GM21737 (cell line): ENCODE data around the gene RGS19.
"Not testable (repeated sequence)": the region's sequence is repeated elsewhere in the genome, so short reads cannot be mapped to it uniquely, and the experiment has no call there.

Experiments used
- ATAC-seq: cut with Tn5 transposase; IDR thresholded peaks from one replicate; pipeline ENCODE4 v1.9.1; 2021; ENCODE audit warnings: mild to moderate bottlenecking, moderate library complexity; ENCODE audit not compliant: unreplicated experiment

The RGS19 gene

GRCh38 chr20:64079273-64080012, at the start of gene RGS19:
RGS19 (minus strand) TSS chr20:64079518; CDS start chr20:64076886, 2,632 bp downstream.
- peak; percentile 37 for ATAC-seq

- not testable (repeated sequence) for ATAC-seq
Observed at GRCh38 chr20:64123517-64123916, 44.2 kb upstream of the RGS19 start.

GRCh38 chr20:64122927-64123326, 43.6 kb upstream of the RGS19 start:
- ATAC-seq = not testable (repeated sequence)

- ATAC-seq = no peak
Observed at GRCh38 chr20:64121586-64121985, 42.3 kb upstream of the RGS19 start.

GRCh38 chr20:64119681-64120341, 40.5 kb upstream of the RGS19 start:
- peak; percentile 32 for ATAC-seq

- no peak for ATAC-seq
Observed at GRCh38 chr20:64119301-64119680, 40.0 kb upstream of the RGS19 start.

GRCh38 chr20:64117432-64117777, 38.1 kb upstream of the RGS19 start:
- not testable (repeated sequence) for ATAC-seq

GRCh38 chr20:64116541-64117431, 37.5 kb upstream of the RGS19 start:
- no peak for ATAC-seq

GRCh38 chr20:64116016-64116415, 36.7 kb upstream of the RGS19 start:
- no peak for ATAC-seq

GRCh38 chr20:64115171-64115911, 36.0 kb upstream of the RGS19 start:
- no peak for ATAC-seq

GRCh38 chr20:64114356-64114971, 35.1 kb upstream of the RGS19 start:
- ATAC-seq = no peak

- ATAC-seq = no peak
Observed at GRCh38 chr20:64113796-64114355, 34.6 kb upstream of the RGS19 start.

- no peak for ATAC-seq
Observed at GRCh38 chr20:64113444-64113775, 34.1 kb upstream of the RGS19 start.

- ATAC-seq = no peak
Observed at GRCh38 chr20:64112691-64113443, 33.5 kb upstream of the RGS19 start.

- ATAC-seq = no peak
Observed at GRCh38 chr20:64111841-64112641, 32.7 kb upstream of the RGS19 start.

- ATAC-seq = no peak
Observed at GRCh38 chr20:64110411-64111068, 31.2 kb upstream of the RGS19 start.

- ATAC-seq = no peak
Observed at GRCh38 chr20:64109831-64110391, 30.6 kb upstream of the RGS19 start.
